Neural cell (in vitro differentiated cells): ENCODE measurements around the gene IL17RD. TPM values are rescaled to one million over a fixed set of nuclear protein-coding genes. Genes with fewer than 3 reads are reported as not detected.
A peak's percentile ranks its signal among the peaks of the same experiment; 100 is the strongest.

Experiments used
- H2AFZ ChIP-seq: fragments of 200-600, 300-800 bp; sonication (generic), shearing (Covaris generic); 2 replicates; pipeline ENCODE4 v1.6.0; 2014; ENCODE audit warnings: low read depth, mild to moderate bottlenecking, antibody characterized with exemption, low read length, moderate library complexity
- H3F3A ChIP-seq: fragments of 200-600 bp; shearing (Covaris generic); 2 replicates; pipeline ENCODE4 v1.6.1; 2016; ENCODE audit warnings: mild to moderate bottlenecking, moderate library complexity, mixed read lengths, antibody characterized with exemption, low read length; ENCODE audit not compliant: insufficient read depth, poor library complexity, severe bottlenecking
- H3K27ac ChIP-seq: fragments of 200-600, 300-800 bp; sonication (generic), shearing (Covaris generic); 2 replicates; pipeline ENCODE4 v1.5.1; 2014; ENCODE audit warnings: mild to moderate bottlenecking, low read length, moderate library complexity
- H3K27me3 ChIP-seq: fragments of 300-800, 200-600 bp; sonication (generic), shearing (Covaris generic); 2 replicates; pipeline ENCODE4 v1.6.0; 2014; ENCODE audit warnings: mild to moderate bottlenecking, low read depth, low read length, moderate library complexity; ENCODE audit not compliant: insufficient read depth
- H3K36me3 ChIP-seq: fragments of 300-800, 200-600 bp; sonication (generic), shearing (Covaris generic); 2 replicates; pipeline ENCODE4 v1.5.1; 2014; ENCODE audit warnings: mild to moderate bottlenecking, antibody characterized with exemption, low read length, moderate library complexity; ENCODE audit not compliant: insufficient read depth
- H3K4me2 ChIP-seq: fragments of 300-800, 200-600 bp; sonication (generic), shearing (Covaris generic); 2 replicates; pipeline ENCODE4 v1.6.0; 2014; ENCODE audit warnings: mild to moderate bottlenecking, low read length
- H3K4me3 ChIP-seq: fragments of 300-800, 200-600 bp; sonication (generic), shearing (Covaris generic); 2 replicates; pipeline ENCODE4 v1.5.1; 2014; ENCODE audit warnings: mild to moderate bottlenecking, low read length, moderate library complexity
- H3K79me2 ChIP-seq: fragments of 200-600 bp; shearing (Covaris generic); replicated peaks from 2 replicates; pipeline ENCODE4 v1.6.0; 2014; ENCODE audit warnings: mild to moderate bottlenecking, low read length, moderate library complexity; ENCODE audit not compliant: insufficient read depth
- H3K9ac ChIP-seq: fragments of 300-800, 200-600 bp; sonication (generic), shearing (Covaris generic); 2 replicates; pipeline ENCODE4 v1.6.1; 2016; ENCODE audit warnings: mild to moderate bottlenecking, low read length, mixed read lengths
- H3K9me2 ChIP-seq: fragments of 200-600 bp; shearing (Covaris generic); 2 replicates; pipeline ENCODE4 v1.6.1; 2016; ENCODE audit warnings: mild to moderate bottlenecking, low read length, mixed read lengths; ENCODE audit not compliant: insufficient read depth
- H3K9me3 ChIP-seq: fragments of 200-600, 300-800 bp; sonication (generic), shearing (Covaris generic); 2 replicates; pipeline ENCODE4 v1.6.1; 2016; ENCODE audit warnings: mild to moderate bottlenecking, mixed run types, low read length, moderate library complexity, mixed read lengths
- H4K20me1 ChIP-seq: fragments of 200-600 bp; shearing (Covaris generic); 2 replicates; pipeline ENCODE4 v1.6.1; 2016; ENCODE audit warnings: mild to moderate bottlenecking, mixed run types; ENCODE audit not compliant: insufficient read depth
- EP300 ChIP-seq: fragments of 450-650 bp; conservative IDR thresholded peaks from 2 replicates; pipeline ENCODE4 v1.6.1; 2014; ENCODE audit warnings: antibody characterized with exemption, mild to moderate bottlenecking, moderate library complexity; ENCODE audit not compliant: poor library complexity, severe bottlenecking
- EZH2 ChIP-seq: fragments of 200-600, 300-800 bp; shearing (Covaris generic), sonication (generic); IDR thresholded peaks from 2 replicates; pipeline ENCODE4 v1.6.1; 2014; ENCODE audit warnings: antibody characterized with exemption, low read length, borderline replicate concordance, mild to moderate bottlenecking; ENCODE audit not compliant: insufficient read depth, poor library complexity, severe bottlenecking
- MXI1 ChIP-seq: fragments of 450-650 bp; conservative IDR thresholded peaks from 2 replicates; pipeline ENCODE4 v1.6.1; 2014; ENCODE audit warnings: antibody characterized with exemption, mild to moderate bottlenecking; ENCODE audit not compliant: poor library complexity, severe bottlenecking
- POLR2AphosphoS5 ChIP-seq: IDR thresholded peaks from 2 replicates; pipeline ENCODE4 v1.6.1; 2012
- RAD21 ChIP-seq: fragments of 450-650 bp; conservative IDR thresholded peaks from 2 replicates; pipeline ENCODE4 v1.6.1; 2014; ENCODE audit warnings: antibody characterized with exemption, mild to moderate bottlenecking, moderate library complexity
- SMC3 ChIP-seq: fragments of 450-650 bp; conservative IDR thresholded peaks from 2 replicates; pipeline ENCODE4 v1.6.1; 2014; ENCODE audit warnings: antibody characterized with exemption, mild to moderate bottlenecking, moderate library complexity; ENCODE audit not compliant: poor library complexity
- TAF1 ChIP-seq: IDR thresholded peaks from 2 replicates; pipeline ENCODE4 v1.6.1; 2012; ENCODE audit warnings: low read depth
- polyA plus RNA-seq: library from polyadenylated mRNA; depleted of rRNA; stranded (reverse); fragments of >200 nt; gene quantifications from 2 replicates; pipeline ENCODE4 v1.2.3, GENCODE V29; 2014
- TF ChIP-seq, protein P1 (sequence below): fragments of 450-650 bp; IDR thresholded peaks from 2 replicates; pipeline ENCODE4 v1.5.1; 2014; ENCODE audit warnings: antibody characterized with exemption, mild to moderate bottlenecking, moderate library complexity; ENCODE audit not compliant: poor library complexity, severe bottlenecking
- TF ChIP-seq, protein P2 (sequence below): IDR thresholded peaks from 2 replicates; pipeline ENCODE4 v1.6.1; 2012; ENCODE audit warnings: borderline replicate concordance

IL17RD gene
- polyA plus RNA-seq, 1 donor from 2014 or later = 14.8 TPM

DNA sequence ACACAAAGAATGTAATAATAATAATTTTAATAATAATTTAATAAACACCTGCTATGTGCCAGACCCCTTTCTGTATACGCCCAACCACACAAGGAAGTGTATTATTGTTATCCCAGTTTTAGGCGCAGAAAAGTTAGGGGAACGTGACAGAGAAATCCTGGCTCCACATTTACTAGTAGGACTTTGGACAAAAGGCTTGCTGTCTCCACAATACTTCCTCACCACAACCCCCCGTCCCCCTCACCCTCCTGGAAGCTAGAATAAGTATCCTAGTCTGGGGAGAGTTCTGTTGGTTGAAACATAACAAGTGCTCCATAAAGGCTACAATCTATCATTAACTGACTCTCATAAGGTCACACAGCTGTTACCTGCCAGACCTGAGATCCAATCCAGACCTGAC lies 488 bp upstream of the IL17RD start:
- no peak overlapping the region for H3K4me2 ChIP-seq

DNA sequence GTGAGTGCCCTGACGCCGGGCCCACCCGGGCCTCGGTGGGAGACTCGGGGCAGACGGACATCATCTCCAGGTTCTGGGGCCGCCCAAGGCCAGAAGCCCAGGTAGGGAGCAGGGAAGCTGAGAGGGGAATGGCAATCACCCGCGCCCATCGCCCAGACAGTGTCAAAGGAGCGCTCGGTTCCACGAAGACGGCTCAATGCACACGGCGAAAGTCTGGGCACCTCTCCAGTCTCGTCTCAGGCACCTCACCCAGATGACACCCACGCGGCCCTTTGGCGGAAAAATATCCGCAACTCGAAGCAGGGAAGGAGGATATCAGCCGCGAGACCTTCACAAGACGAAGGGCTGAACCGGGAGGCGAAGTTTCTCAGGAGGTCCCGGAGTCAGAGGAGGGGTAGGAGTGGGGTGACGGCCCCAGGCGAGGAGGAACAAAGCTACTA lies 916 bp downstream of the IL17RD start:
- Histone ChIP-seq H3K79me2 (peaks cover 47% of the 10 kb centered on the region), H3K27me3 (no peaks in the 10 kb centered on the region), H3K9me2 (no peaks in the 10 kb centered on the region), H3K36me3 (no peaks in the 10 kb centered on the region), H3K9me3 (no peaks in the 10 kb centered on the region), H3K4me2 (peak overlapping the region; percentile 68), H3K4me3 (peak overlapping the region; percentile 96), H4K20me1 (no peaks in the 10 kb centered on the region), H3F3A (no peaks in the 10 kb centered on the region), H2AFZ (peak overlapping the region; percentile 85), H3K9ac (peak overlapping the region; percentile 79), H3K27ac (peak overlapping the region; percentile 39)
- TF ChIP-seq MXI1 (no peak), TAF1 (no peak), EZH2 (no peak), EP300 (no peak), RAD21 (no peak), SMC3 (no peak), POLR2AphosphoS5 (no peak)
- TF ChIP-seq, protein P1, sequence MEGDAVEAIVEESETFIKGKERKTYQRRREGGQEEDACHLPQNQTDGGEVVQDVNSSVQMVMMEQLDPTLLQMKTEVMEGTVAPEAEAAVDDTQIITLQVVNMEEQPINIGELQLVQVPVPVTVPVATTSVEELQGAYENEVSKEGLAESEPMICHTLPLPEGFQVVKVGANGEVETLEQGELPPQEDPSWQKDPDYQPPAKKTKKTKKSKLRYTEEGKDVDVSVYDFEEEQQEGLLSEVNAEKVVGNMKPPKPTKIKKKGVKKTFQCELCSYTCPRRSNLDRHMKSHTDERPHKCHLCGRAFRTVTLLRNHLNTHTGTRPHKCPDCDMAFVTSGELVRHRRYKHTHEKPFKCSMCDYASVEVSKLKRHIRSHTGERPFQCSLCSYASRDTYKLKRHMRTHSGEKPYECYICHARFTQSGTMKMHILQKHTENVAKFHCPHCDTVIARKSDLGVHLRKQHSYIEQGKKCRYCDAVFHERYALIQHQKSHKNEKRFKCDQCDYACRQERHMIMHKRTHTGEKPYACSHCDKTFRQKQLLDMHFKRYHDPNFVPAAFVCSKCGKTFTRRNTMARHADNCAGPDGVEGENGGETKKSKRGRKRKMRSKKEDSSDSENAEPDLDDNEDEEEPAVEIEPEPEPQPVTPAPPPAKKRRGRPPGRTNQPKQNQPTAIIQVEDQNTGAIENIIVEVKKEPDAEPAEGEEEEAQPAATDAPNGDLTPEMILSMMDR = no peak
- TF ChIP-seq, protein P2, sequence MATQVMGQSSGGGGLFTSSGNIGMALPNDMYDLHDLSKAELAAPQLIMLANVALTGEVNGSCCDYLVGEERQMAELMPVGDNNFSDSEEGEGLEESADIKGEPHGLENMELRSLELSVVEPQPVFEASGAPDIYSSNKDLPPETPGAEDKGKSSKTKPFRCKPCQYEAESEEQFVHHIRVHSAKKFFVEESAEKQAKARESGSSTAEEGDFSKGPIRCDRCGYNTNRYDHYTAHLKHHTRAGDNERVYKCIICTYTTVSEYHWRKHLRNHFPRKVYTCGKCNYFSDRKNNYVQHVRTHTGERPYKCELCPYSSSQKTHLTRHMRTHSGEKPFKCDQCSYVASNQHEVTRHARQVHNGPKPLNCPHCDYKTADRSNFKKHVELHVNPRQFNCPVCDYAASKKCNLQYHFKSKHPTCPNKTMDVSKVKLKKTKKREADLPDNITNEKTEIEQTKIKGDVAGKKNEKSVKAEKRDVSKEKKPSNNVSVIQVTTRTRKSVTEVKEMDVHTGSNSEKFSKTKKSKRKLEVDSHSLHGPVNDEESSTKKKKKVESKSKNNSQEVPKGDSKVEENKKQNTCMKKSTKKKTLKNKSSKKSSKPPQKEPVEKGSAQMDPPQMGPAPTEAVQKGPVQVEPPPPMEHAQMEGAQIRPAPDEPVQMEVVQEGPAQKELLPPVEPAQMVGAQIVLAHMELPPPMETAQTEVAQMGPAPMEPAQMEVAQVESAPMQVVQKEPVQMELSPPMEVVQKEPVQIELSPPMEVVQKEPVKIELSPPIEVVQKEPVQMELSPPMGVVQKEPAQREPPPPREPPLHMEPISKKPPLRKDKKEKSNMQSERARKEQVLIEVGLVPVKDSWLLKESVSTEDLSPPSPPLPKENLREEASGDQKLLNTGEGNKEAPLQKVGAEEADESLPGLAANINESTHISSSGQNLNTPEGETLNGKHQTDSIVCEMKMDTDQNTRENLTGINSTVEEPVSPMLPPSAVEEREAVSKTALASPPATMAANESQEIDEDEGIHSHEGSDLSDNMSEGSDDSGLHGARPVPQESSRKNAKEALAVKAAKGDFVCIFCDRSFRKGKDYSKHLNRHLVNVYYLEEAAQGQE = no peak

More for the DNA sequence above, 488 bp upstream of the IL17RD start:
- H3K9me3 ChIP-seq = no peaks in the 10 kb centered on the region
- peaks cover 37% of the 10 kb centered on the region for H3K79me2 ChIP-seq
- H4K20me1 ChIP-seq = no peaks in the 10 kb centered on the region
- no peaks in the 10 kb centered on the region for H3K9me2 ChIP-seq
- no peaks in the 10 kb centered on the region for H3K36me3 ChIP-seq
- H2AFZ ChIP-seq = no peak overlapping the region
- no peak for TF ChIP-seq MXI1
- TF ChIP-seq POLR2AphosphoS5 = no peak
- no peak for TF ChIP-seq SMC3
- TF ChIP-seq EP300 = no peak
- no peak for TF ChIP-seq EZH2
- no peak for TF ChIP-seq RAD21
- no peak for TF ChIP-seq TAF1
- TF ChIP-seq, protein P1 = no peak
- TF ChIP-seq, protein P2 = no peak
- H3K4me3 ChIP-seq = peak overlapping the region; percentile 96
- no peaks in the 10 kb centered on the region for H3K27me3 ChIP-seq
- H3F3A ChIP-seq = no peaks in the 10 kb centered on the region
- no peak overlapping the region for H3K9ac ChIP-seq
- H3K27ac ChIP-seq = no peak overlapping the region
